Right cardiac atrium (tissue), 5 donors: ENCODE results near the gene C9orf78. TPM values are rescaled to one million over a fixed set of nuclear protein-coding genes. Genes with fewer than 3 reads are reported as not detected.

Experiments used
- ATAC-seq, 2 donors: fragments of 200-7000 bp; cut with Tn5 transposase; one replicate each; pipeline versions ENCODE4 v1.8.0 to v1.9.1; 2020; ENCODE audit warnings: moderate library complexity in 2 of 2, mild to moderate bottlenecking in 1 of 2
- DNase-seq, 3 donors: peaks; one replicate each; pipeline ENCODE4 v3.0.0-alpha.2; 2020
- H3K27ac ChIP-seq: one replicate; pipeline ENCODE4 v1.5.1; 2013; ENCODE audit warnings: mild to moderate bottlenecking, low read length, control low read depth, moderate library complexity
- H3K27me3 ChIP-seq: one replicate; pipeline ENCODE4 v1.6.1; 2013; ENCODE audit not compliant: control insufficient read depth, insufficient read depth
- H3K4me1 ChIP-seq: one replicate; pipeline ENCODE4 v1.6.1; 2013; ENCODE audit warnings: low read length; ENCODE audit not compliant: control insufficient read depth, insufficient read depth
- H3K4me3 ChIP-seq: one replicate; pipeline ENCODE4 v1.5.1; 2013; ENCODE audit warnings: low read length, control low read depth
- H3K9me3 ChIP-seq: one replicate; pipeline ENCODE4 v1.6.1; 2013; ENCODE audit warnings: low read length; ENCODE audit not compliant: control insufficient read depth
- WGBS: extraction: QIAGEN DNeasy Blood & Tissue Kit; methylation state at CpG from one replicate; pipeline ENCODE4 v1.1.7; 2013; 5-methylcytosine and 5-hydroxymethylcytosine counted together
- intact Hi-C, 4 donors: fragments of 100-400 bp; cut with DNase I; formaldehyde crosslinking; loops; one replicate each; pipeline versions ENCODE4 v1.11.0 to v1.14.0; 2022 to 2023
- polyA plus RNA-seq: library from polyadenylated mRNA; stranded (reverse); fragments of 200-250 nt; gene quantifications from one replicate; pipeline ENCODE4 v1.2.3, GENCODE V29; 2013
- total RNA-seq, 4 donors: library from RNA; stranded (reverse); fragmentation: NEBNext Ultra II Directional; extraction: Animal tissue kit (Norgen Biotek cat#: 25700); gene quantifications; one replicate each; pipeline ENCODE4 v1.2.1, GENCODE V29; 2021
- donor health status: healthy with polysubstance abuse.
- donor health status: DM: no; HTN: yes; CAD: no.
- donor health status: DM: no; HTN: no; CAD: no.
- donor health status: DM: no; HTN: yes; CAD: no; lungs with severe emphysema.
- donor health status: DM: yes; HTN: yes; CAD: no.

C9orf78 gene
- total and polyA plus RNA-seq, 5 donors, result 31.9 to 55.9 (median 34.4) TPM

GRCh38 chr9:129816501-129817435, 18.3 kb downstream of the C9orf78 start:
- no peaks in the 10 kb centered on the region for H3K27me3 ChIP-seq
- intact Hi-C loops, result no loop called here
- H3K4me1 ChIP-seq, result no peaks in the 10 kb centered on the region
- H3K9me3 ChIP-seq, result no peaks in the 10 kb centered on the region
- 87% methylated on average over 14 of the region's 14 CpGs for WGBS
- no peak overlapping the region for H3K4me3 ChIP-seq
- H3K27ac ChIP-seq, result no peak overlapping the region
- ATAC-seq (no peak), DNase-seq (no peak)

- no peak for DNase-seq
- Histone ChIP-seq H3K27me3 (no peaks in the 10 kb centered on the region), H3K4me1 (no peaks in the 10 kb centered on the region), H3K27ac (no peak overlapping the region), H3K9me3 (no peaks in the 10 kb centered on the region), H3K4me3 (no peak overlapping the region)
- peak in 1 of 2 donors; percentile 26 for ATAC-seq
- WGBS, result 84% methylated on average over 11 of the region's 11 CpGs
- intact Hi-C loops, result no loop called here
Observed at GRCh38 chr9:129815278-129815677, 19.8 kb downstream of the C9orf78 start.

GRCh38 chr9:129814432-129815223, 20.4 kb downstream of the C9orf78 start:
- H3K4me1 ChIP-seq, result no peaks in the 10 kb centered on the region
- no peak overlapping the region for H3K27ac ChIP-seq
- DNase-seq (no peak), ATAC-seq (peak in 1 of 2 donors; percentile 17)
- H3K27me3 ChIP-seq, result no peaks in the 10 kb centered on the region
- WGBS, result 84% methylated on average over 17 of the region's 17 CpGs
- intact Hi-C loops, result no loop called here
- H3K9me3 ChIP-seq, result no peaks in the 10 kb centered on the region
- H3K4me3 ChIP-seq, result no peak overlapping the region

GRCh38 chr9:129813661-129814060, 21.4 kb downstream of the C9orf78 start:
- WGBS, result 81% methylated on average over 9 of the region's 9 CpGs
- no peak overlapping the region for H3K27ac ChIP-seq
- H3K4me3 ChIP-seq, result no peak overlapping the region
- H3K27me3 ChIP-seq, result no peaks in the 10 kb centered on the region
- H3K4me1 ChIP-seq, result no peaks in the 10 kb centered on the region
- intact Hi-C loops, result no loop called here
- ATAC-seq, result no peak
- H3K9me3 ChIP-seq, result no peaks in the 10 kb centered on the region
- no peak for DNase-seq

GRCh38 chr9:129812385-129812784, 22.7 kb downstream of the C9orf78 start:
- no peak for ATAC-seq
- Histone ChIP-seq H3K27ac (no peak overlapping the region), H3K4me1 (no peaks in the 10 kb centered on the region), H3K27me3 (no peaks in the 10 kb centered on the region), H3K4me3 (no peak overlapping the region), H3K9me3 (no peaks in the 10 kb centered on the region)
- intact Hi-C loops, result no loop called here
- WGBS, result 88% methylated on average over 9 of the region's 9 CpGs
- no peak for DNase-seq

- no peaks in the 10 kb centered on the region for H3K4me1 ChIP-seq
- no peak overlapping the region for H3K4me3 ChIP-seq
- no peaks in the 10 kb centered on the region for H3K27me3 ChIP-seq
- H3K27ac ChIP-seq, result no peak overlapping the region
- H3K9me3 ChIP-seq, result no peaks in the 10 kb centered on the region
- ATAC-seq, result no peak
- WGBS, result 87% methylated on average over 6 of the region's 6 CpGs
- intact Hi-C loops, result no loop called here
- DNase-seq, result no peak
Observed at GRCh38 chr9:129811967-129812363, 23.1 kb downstream of the C9orf78 start.

- no peak for ATAC-seq
- H3K27me3 ChIP-seq, result no peaks in the 10 kb centered on the region
- WGBS, result 83% methylated on average over 6 of the region's 6 CpGs
- no peaks in the 10 kb centered on the region for H3K9me3 ChIP-seq
- no peak overlapping the region for H3K27ac ChIP-seq
- no peak overlapping the region for H3K4me3 ChIP-seq
- H3K4me1 ChIP-seq, result no peaks in the 10 kb centered on the region
- no peak for DNase-seq
- intact Hi-C loops, result no loop called here
Observed at GRCh38 chr9:129810788-129811187, 24.3 kb downstream of the C9orf78 start.

GRCh38 chr9:129810116-129810515, 25.0 kb downstream of the C9orf78 start:
- no peak overlapping the region for H3K4me3 ChIP-seq
- 85% methylated on average over 11 of the region's 11 CpGs for WGBS
- intact Hi-C loops, result no loop called here

GRCh38 chr9:129809346-129809745, 25.7 kb downstream of the C9orf78 start:
- Histone ChIP-seq H3K27ac (no peak overlapping the region), H3K4me1 (no peaks in the 10 kb centered on the region), H3K9me3 (no peaks in the 10 kb centered on the region), H3K27me3 (no peaks in the 10 kb centered on the region), H3K4me3 (no peak overlapping the region)
- no peak for ATAC-seq
- 80% methylated on average over 11 of the region's 11 CpGs for WGBS
- DNase-seq, result no peak
- intact Hi-C loops, result no loop called here

More at GRCh38 chr9:129810116-129810515, 25.0 kb downstream of the C9orf78 start:
- H3K27me3 ChIP-seq, result no peaks in the 10 kb centered on the region
- no peak overlapping the region for H3K27ac ChIP-seq
- H3K4me1 ChIP-seq, result no peaks in the 10 kb centered on the region
- ATAC-seq (no peak), DNase-seq (no peak)
- no peaks in the 10 kb centered on the region for H3K9me3 ChIP-seq

- Histone ChIP-seq H3K27me3 (no peaks in the 10 kb centered on the region), H3K4me3 (no peak overlapping the region), H3K4me1 (peaks cover 6% of the 10 kb centered on the region), H3K27ac (no peak overlapping the region), H3K9me3 (no peaks in the 10 kb centered on the region)
- 72% methylated on average over 4 of the region's 4 CpGs for WGBS
- intact Hi-C loops, result no loop called here
- DNase-seq (no peak), ATAC-seq (no peak)
Observed at GRCh38 chr9:129806061-129806460, 29.0 kb downstream of the C9orf78 start.

- Histone ChIP-seq H3K4me3 (peak overlapping the region; percentile 91), H3K4me1 (peaks cover 6% of the 10 kb centered on the region), H3K9me3 (no peaks in the 10 kb centered on the region), H3K27me3 (no peaks in the 10 kb centered on the region), H3K27ac (peak overlapping the region; percentile 26)
- intact Hi-C loops, result no loop called here
- no peak for ATAC-seq
- DNase-seq, result no peak
- 1% methylated on average over 14 of the region's 14 CpGs for WGBS
Observed at GRCh38 chr9:129803676-129804060, 31.4 kb downstream of the C9orf78 start.
